Kidney (tissue), 14 donors: ENCODE results near the gene ANP32A. TPM values are rescaled to one million over a fixed set of nuclear protein-coding genes. Genes with fewer than 3 reads are reported as not detected.

Experiments
- DNase-seq, 5 donors: peaks; one replicate each; pipeline ENCODE4 v3.0.0-alpha.2; 2013 to 2020
- FAIRE-seq: peaks from 2 replicates; lab custom pipeline; 2012; peaks lifted over from hg19 to GRCh38; lab: Jason Lieb, UNC
- H3K27ac ChIP-seq, 2 donors: one replicate each; pipeline ENCODE4 v1.7.0; 2013; ENCODE audit warnings: low read depth in 2 of 2, low read length in 2 of 2, inconsistent platforms in 1 of 2
- H3K27me3 ChIP-seq: one replicate; pipeline ENCODE4 v1.7.1; 2013; ENCODE audit warnings: low read length, inconsistent platforms; ENCODE audit not compliant: control insufficient read depth, insufficient read depth
- H3K36me3 ChIP-seq, 3 donors: one replicate each; pipeline versions ENCODE4 v1.7.0 to v1.7.1; 2013; ENCODE audit warnings: low read length in 3 of 3, control low read depth in 1 of 3, inconsistent platforms in 1 of 3; ENCODE audit not compliant: insufficient read depth in 3 of 3, control insufficient read depth in 2 of 3
- H3K4me1 ChIP-seq, 3 donors: one replicate each; pipeline versions ENCODE4 v1.7.0 to v1.7.1; 2013; ENCODE audit warnings: low read length in 3 of 3, inconsistent platforms in 1 of 3, low read depth in 1 of 3; ENCODE audit not compliant: control insufficient read depth in 2 of 3, insufficient read depth in 2 of 3
- H3K4me3 ChIP-seq, 3 donors: one replicate each; pipeline versions ENCODE4 v1.7.0 to v1.8.1; 2013; ENCODE audit warnings: low read length in 3 of 3, control low read depth in 1 of 3, inconsistent platforms in 1 of 3
- H3K9ac ChIP-seq, 3 donors: one replicate each; pipeline versions ENCODE4 v1.7.0 to v1.7.1; 2013; ENCODE audit warnings: low read length in 3 of 3, control low read depth in 1 of 3, inconsistent platforms in 1 of 3
- H3K9me3 ChIP-seq, 3 donors: one replicate each; pipeline versions ENCODE4 v1.7.0 to v1.7.1; 2013; ENCODE audit warnings: low read length in 3 of 3, control low read depth in 1 of 3, inconsistent platforms in 1 of 3; ENCODE audit not compliant: control insufficient read depth in 2 of 3, insufficient read depth in 1 of 3
- CTCF ChIP-seq: IDR thresholded peaks from 3 replicates; pipeline ENCODE4 v1.5.1; 2012; ENCODE audit warnings: mild to moderate bottlenecking, moderate library complexity, borderline replicate concordance; ENCODE audit not compliant: insufficient read depth; ENCODE audit errors: extremely low read depth
- intact Hi-C: fragments of 100-400 bp; cut with DNase I; formaldehyde crosslinking; loops from one replicate; pipeline ENCODE4 v1.11.1; 2022
- polyA plus RNA-seq: library from polyadenylated mRNA; stranded (reverse); fragments of 350-450 nt; fragmentation: Illumina TruSeq; extraction: RNeasy Lipid Tissue Mini Kit (QIAGEN cat#74804); gene quantifications from one replicate; pipeline ENCODE4 v1.2.3, GENCODE V29; 2014; ENCODE audit warnings: low read depth, low replicate concordance; ENCODE audit not compliant: insufficient read depth
- total RNA-seq: library from RNA; stranded (reverse); fragmentation: NEBNext Ultra II Directional; extraction: Animal tissue kit (Norgen Biotek cat#: 25700); gene quantifications from one replicate; pipeline ENCODE4 v1.2.1, GENCODE V29; 2021
- donor health status: control.
- donor health status: control.
- donor health status: control.
- donor health status: control.
- donor health status: control.
- donor health status: DM: yes; HTN: yes; CAD: no.
- donor health status: Normal renal cell carcinoma (clear cell type).

Gene ANP32A
- total and polyA plus RNA-seq, 2 donors from 2014 or later: 113 to 148 TPM

- intact Hi-C loops: no loop called here
- H3K4me3 ChIP-seq: no peak overlapping the region
- no peak overlapping the region for H3K27ac ChIP-seq
- no peaks in the 10 kb centered on the region for H3K9me3 ChIP-seq
- H3K27me3 ChIP-seq: no peaks in the 10 kb centered on the region
- no peaks in the 10 kb centered on the region for H3K36me3 ChIP-seq
- no peak overlapping the region for H3K9ac ChIP-seq
- H3K4me1 ChIP-seq: peaks cover 0 to 8% (median 0%) of the 10 kb centered on the region in 3 donors
- DNase-seq (no peak), FAIRE-seq (no peak)
- TF ChIP-seq CTCF: no peak
Measured at GRCh38 chr15:68734352-68734751, 86.3 kb downstream of the ANP32A start.

GRCh38 chr15:68733666-68734065 lies 87.0 kb downstream of the ANP32A start:
- TF ChIP-seq CTCF: no peak
- H3K9me3 ChIP-seq: no peaks in the 10 kb centered on the region
- no peak overlapping the region for H3K4me3 ChIP-seq
- H3K36me3 ChIP-seq: no peaks in the 10 kb centered on the region
- peaks cover 0 to 8% (median 0%) of the 10 kb centered on the region in 3 donors for H3K4me1 ChIP-seq
- no peak for DNase-seq
- intact Hi-C loops: no loop called here
- no peaks in the 10 kb centered on the region for H3K27me3 ChIP-seq
- no peak for FAIRE-seq
- no peak overlapping the region for H3K9ac ChIP-seq
- H3K27ac ChIP-seq: no peak overlapping the region

GRCh38 chr15:68732451-68732850 lies 88.2 kb downstream of the ANP32A start:
- no peak for TF ChIP-seq CTCF
- H3K4me1 ChIP-seq: peaks cover 0 to 8% (median 0%) of the 10 kb centered on the region in 3 donors
- H3K27ac ChIP-seq: no peak overlapping the region
- H3K36me3 ChIP-seq: no peaks in the 10 kb centered on the region
- no peak overlapping the region for H3K9ac ChIP-seq
- H3K9me3 ChIP-seq: no peaks in the 10 kb centered on the region
- intact Hi-C loops: no loop called here
- DNase-seq (no peak), FAIRE-seq (no peak)
- no peaks in the 10 kb centered on the region for H3K27me3 ChIP-seq
- H3K4me3 ChIP-seq: no peak overlapping the region
